HG03064 (cell line): ENCODE data around the gene ZNF490.
"Not testable (repeated sequence)": the region's sequence is repeated elsewhere in the genome, so short reads cannot be mapped to it uniquely, and the experiment has no call there.

Experiments
- ATAC-seq: cut with Tn5 transposase; IDR thresholded peaks from one replicate; pipeline ENCODE4 v1.9.1; 2021; ENCODE audit warnings: low read depth; ENCODE audit not compliant: unreplicated experiment

ZNF490 gene

GRCh38 chr19:12610540-12611360 is at the start of gene ZNF490, which contains the start of gene ZNF791:
Gene ZNF490 (minus strand): TSS chr19:12610813. CDS start chr19:12610680, 133 bp downstream.
Gene ZNF791 (plus strand): TSS chr19:12610920. CDS start chr19:12611080, 160 bp downstream.
- peak; percentile 57 for ATAC-seq

- ATAC-seq, result no peak
Observed at GRCh38 chr19:12657966-12658365, 47.4 kb upstream of the ZNF490 start.

- no peak for ATAC-seq
Observed at GRCh38 chr19:12656899-12657571, 46.4 kb upstream of the ZNF490 start.

GRCh38 chr19:12655546-12655945 is 44.9 kb upstream of the ZNF490 start:
- ATAC-seq, result no peak

GRCh38 chr19:12652219-12652618 is 41.6 kb upstream of the ZNF490 start:
- ATAC-seq, result no peak

GRCh38 chr19:12649941-12650340 is 39.3 kb upstream of the ZNF490 start:
- ATAC-seq, result no peak

- no peak for ATAC-seq
Observed at GRCh38 chr19:12648088-12648487, 37.5 kb upstream of the ZNF490 start.

- no peak for ATAC-seq
Observed at GRCh38 chr19:12647490-12648071, 37.0 kb upstream of the ZNF490 start.

- no peak for ATAC-seq
Observed at GRCh38 chr19:12647047-12647446, 36.4 kb upstream of the ZNF490 start.

GRCh38 chr19:12646551-12646950 is 35.9 kb upstream of the ZNF490 start:
- no peak for ATAC-seq

GRCh38 chr19:12643716-12644115 is 33.1 kb upstream of the ZNF490 start:
- not testable (repeated sequence) for ATAC-seq

- no peak for ATAC-seq
Observed at GRCh38 chr19:12642506-12642905, 31.9 kb upstream of the ZNF490 start.

- no peak for ATAC-seq
Observed at GRCh38 chr19:12641456-12641855, 30.8 kb upstream of the ZNF490 start.

GRCh38 chr19:12639901-12640613 is 29.4 kb upstream of the ZNF490 start:
- no peak for ATAC-seq

GRCh38 chr19:12638611-12639182 is 28.1 kb upstream of the ZNF490 start:
- no peak for ATAC-seq

- ATAC-seq, result no peak
Observed at GRCh38 chr19:12636631-12637030, 26.0 kb upstream of the ZNF490 start.

GRCh38 chr19:12629215-12629614 is 18.6 kb upstream of the ZNF490 start:
- ATAC-seq, result no peak

- ATAC-seq, result no peak
Observed at GRCh38 chr19:12628040-12629022, 17.7 kb upstream of the ZNF490 start.

GRCh38 chr19:12626958-12627357 is 16.3 kb upstream of the ZNF490 start:
- ATAC-seq, result no peak
